Tibial nerve (tissue), 4 donors: Measurements from ENCODE around the gene ATP9B. TPM values are rescaled to one million over a fixed set of nuclear protein-coding genes. Genes with fewer than 3 reads are reported as not detected.
A peak's percentile ranks its signal among the peaks of the same experiment; 100 is the strongest.

Experiments
- DNase-seq, 2 donors: peaks; one replicate each; pipeline ENCODE4 v3.0.0-alpha.2; 2019; ENCODE audit warnings: low spot score in 2 of 2
- H3K27ac ChIP-seq, 4 donors: fragments of 200-600 bp; sonication (generic) in 3 of 4; one replicate each; pipeline ENCODE4 v1.5.1; 2017 to 2019; ENCODE audit warnings: mild to moderate bottlenecking in 1 of 4
- H3K27me3 ChIP-seq, 2 donors: fragments of 200-600 bp; sonication (generic) in 1 of 2; one replicate each; pipeline versions ENCODE4 v1.5.1 to v1.6.0; 2017 to 2019
- H3K36me3 ChIP-seq, 3 donors: fragments of 200-600 bp; sonication (generic); one replicate each; pipeline ENCODE4 v1.5.1; 2018 to 2019
- H3K4me1 ChIP-seq, 4 donors: fragments of 200-600 bp; sonication (generic) in 3 of 4; one replicate each; pipeline ENCODE4 v1.5.1; 2017 to 2019
- H3K4me3 ChIP-seq, 4 donors: fragments of 200-600 bp; sonication (generic) in 3 of 4; one replicate each; pipeline ENCODE4 v1.5.1; 2017 to 2019; ENCODE audit warnings: mild to moderate bottlenecking in 1 of 4, moderate library complexity in 1 of 4
- H3K9me3 ChIP-seq, 4 donors: fragments of 200-600 bp; sonication (generic) in 3 of 4; one replicate each; pipeline ENCODE4 v1.5.1; 2017 to 2019
- EP300 ChIP-seq, 2 donors: sonication (generic); formaldehyde crosslinking; IDR thresholded peaks; one replicate each; pipeline ENCODE4 v1.6.1; 2017; ENCODE audit warnings: antibody characterized with exemption in 2 of 2, mild to moderate bottlenecking in 1 of 2
- POLR2A ChIP-seq, 2 donors: fragments of 450-650 bp; IDR thresholded peaks; one replicate each; pipeline ENCODE4 v1.6.1; 2017; ENCODE audit warnings: antibody characterized with exemption in 2 of 2, mild to moderate bottlenecking in 2 of 2, moderate library complexity in 2 of 2
- WGBS, 2 donors: methylation state at CpG; one replicate each; pipeline ENCODE4 v1.1.5; 2018; 5-methylcytosine and 5-hydroxymethylcytosine counted together
- total RNA-seq, 4 donors: library from RNA; depleted of rRNA; stranded (reverse); fragments of >200 nt; gene quantifications; one replicate each; pipeline ENCODE4 v1.1.0, GENCODE V29; 2016
- TF ChIP-seq, protein P1 (sequence below), 5 experiments: fragments of 200-600 bp in 3 of 5; fragments of 450-650 bp in 2 of 5; sonication (generic) in 3 of 5; IDR thresholded peaks; one replicate each; pipeline ENCODE4 v1.5.1; 2016 to 2019; ENCODE audit warnings: antibody characterized with exemption in 5 of 5, mild to moderate bottlenecking in 3 of 5, moderate library complexity in 2 of 5

Gene ATP9B
- total RNA-seq, 4 donors from 2014 or later, result 56.9 to 68.7 (median 59.8) TPM

DNA sequence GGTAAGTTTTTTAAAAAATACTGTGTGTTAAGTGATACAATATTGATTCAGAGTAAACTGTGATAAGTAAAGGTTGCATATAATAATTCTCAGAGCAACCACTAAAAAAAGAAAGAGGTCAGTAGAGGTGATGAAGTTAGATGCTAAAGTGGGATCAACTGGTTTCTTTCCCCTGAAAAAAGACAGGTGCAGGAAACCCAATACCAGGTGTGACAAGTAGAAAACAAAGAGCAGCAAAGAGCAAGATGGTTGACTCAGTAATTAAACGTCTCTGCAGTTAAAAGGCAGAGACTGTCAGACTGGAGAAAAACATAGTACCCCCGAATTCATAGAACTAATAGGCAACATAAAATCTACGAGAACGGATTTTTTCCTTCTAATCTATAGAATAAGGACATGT lies 128.3 kb downstream of the ATP9B start:
- H3K4me1 ChIP-seq, result no peaks in the 10 kb centered on the region
- WGBS, 2 donors, result 86 to 90% methylated on average over 4 of the region's 4 CpGs
- H3K27me3 ChIP-seq, result no peaks in the 10 kb centered on the region
- TF ChIP-seq EP300 (IDR thresholded peaks at IDR 0.05), result no peak
- TF ChIP-seq POLR2A (IDR thresholded peaks at IDR 0.05), result no peak
- TF ChIP-seq, protein P1, sequence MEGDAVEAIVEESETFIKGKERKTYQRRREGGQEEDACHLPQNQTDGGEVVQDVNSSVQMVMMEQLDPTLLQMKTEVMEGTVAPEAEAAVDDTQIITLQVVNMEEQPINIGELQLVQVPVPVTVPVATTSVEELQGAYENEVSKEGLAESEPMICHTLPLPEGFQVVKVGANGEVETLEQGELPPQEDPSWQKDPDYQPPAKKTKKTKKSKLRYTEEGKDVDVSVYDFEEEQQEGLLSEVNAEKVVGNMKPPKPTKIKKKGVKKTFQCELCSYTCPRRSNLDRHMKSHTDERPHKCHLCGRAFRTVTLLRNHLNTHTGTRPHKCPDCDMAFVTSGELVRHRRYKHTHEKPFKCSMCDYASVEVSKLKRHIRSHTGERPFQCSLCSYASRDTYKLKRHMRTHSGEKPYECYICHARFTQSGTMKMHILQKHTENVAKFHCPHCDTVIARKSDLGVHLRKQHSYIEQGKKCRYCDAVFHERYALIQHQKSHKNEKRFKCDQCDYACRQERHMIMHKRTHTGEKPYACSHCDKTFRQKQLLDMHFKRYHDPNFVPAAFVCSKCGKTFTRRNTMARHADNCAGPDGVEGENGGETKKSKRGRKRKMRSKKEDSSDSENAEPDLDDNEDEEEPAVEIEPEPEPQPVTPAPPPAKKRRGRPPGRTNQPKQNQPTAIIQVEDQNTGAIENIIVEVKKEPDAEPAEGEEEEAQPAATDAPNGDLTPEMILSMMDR (IDR thresholded peaks at IDR 0.05), result no peak
- no peak overlapping the region for H3K4me3 ChIP-seq
- no peak for DNase-seq
- H3K9me3 ChIP-seq, result no peaks in the 10 kb centered on the region
- H3K36me3 ChIP-seq, result peaks cover 0 to 30% (median 0%) of the 10 kb centered on the region in 3 donors
- H3K27ac ChIP-seq, result no peak overlapping the region

DNA sequence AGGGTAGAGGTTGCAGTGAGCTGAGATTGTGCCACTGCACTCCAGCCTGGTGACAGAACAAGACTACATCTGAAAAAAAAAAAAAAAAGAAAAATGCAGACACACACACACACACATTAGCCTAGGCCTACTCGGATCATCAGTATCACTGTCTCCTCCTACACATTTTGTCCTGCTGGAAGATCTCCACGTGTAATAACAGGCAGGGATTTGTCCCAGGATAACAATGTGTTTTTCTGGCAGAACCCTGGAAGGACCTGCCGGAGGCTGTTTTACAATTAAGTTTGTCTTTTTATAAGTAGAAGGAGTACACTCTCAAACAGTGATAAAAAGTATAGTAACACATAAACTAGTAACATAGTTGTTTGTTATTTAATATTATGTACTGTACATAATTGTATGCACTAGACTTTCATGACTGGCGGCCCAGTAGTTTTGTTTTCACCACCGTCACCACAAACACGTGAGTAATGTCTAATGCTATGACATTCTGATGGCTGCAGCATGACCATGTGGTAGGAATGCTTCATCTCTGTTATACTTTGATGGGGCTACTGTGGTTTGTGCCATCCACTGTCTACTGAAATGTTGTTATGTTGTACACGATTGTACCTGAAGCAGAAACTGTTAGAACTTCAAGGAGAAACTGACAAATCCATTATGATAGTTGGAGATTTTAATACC lies 130.6 kb downstream of the ATP9B start:
- H3K4me3 ChIP-seq, result no peak overlapping the region
- no peaks in the 10 kb centered on the region for H3K27me3 ChIP-seq
- no peak for TF ChIP-seq POLR2A (IDR thresholded peaks at IDR 0.05)
- TF ChIP-seq, protein P1 (IDR thresholded peaks at IDR 0.05), result no peak
- TF ChIP-seq EP300 (IDR thresholded peaks at IDR 0.05), result no peak
- H3K27ac ChIP-seq, result no peak overlapping the region
- H3K4me1 ChIP-seq, result peaks cover 0 to 5% (median 0%) of the 10 kb centered on the region in 4 donors
- H3K36me3 ChIP-seq, result peaks cover 0 to 14% (median 0%) of the 10 kb centered on the region in 3 donors
- DNase-seq, result no peak
- 50 to 55% methylated on average over 7 of the region's 7 CpGs for WGBS, 2 donors
- no peaks in the 10 kb centered on the region for H3K9me3 ChIP-seq

DNA sequence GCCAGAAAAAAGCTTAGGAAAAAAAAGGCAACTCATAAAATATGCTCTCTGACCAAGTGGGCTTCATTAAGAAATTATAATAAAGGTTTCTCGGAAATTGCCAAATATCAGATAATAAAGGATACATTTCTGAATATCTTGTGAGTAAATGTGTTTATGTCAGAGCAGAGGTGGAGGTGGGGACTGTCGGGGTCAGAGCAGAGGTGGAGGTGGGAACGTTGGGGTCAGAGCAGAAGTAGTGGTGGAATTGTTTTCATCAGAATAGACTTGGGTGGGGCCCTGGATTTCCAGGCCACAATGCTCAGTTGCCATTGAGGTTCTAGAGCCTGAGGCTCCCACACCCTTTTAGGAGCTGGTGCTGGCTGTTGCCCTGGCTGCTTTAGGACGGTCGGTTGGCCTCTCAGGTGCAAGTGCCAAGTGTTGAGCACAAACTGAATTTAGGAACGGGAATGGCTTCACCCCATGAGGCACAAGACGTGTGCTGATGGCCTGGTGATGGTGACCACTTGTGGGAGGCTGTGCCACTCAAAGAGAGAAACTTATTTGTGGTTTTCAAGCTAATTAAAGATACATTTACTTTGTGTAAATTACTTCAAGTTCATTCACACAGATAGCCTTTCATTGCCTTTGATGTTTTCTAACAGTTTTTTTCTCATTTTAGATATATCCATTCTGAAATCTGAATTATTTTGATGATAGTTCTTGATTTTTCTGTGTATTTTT lies 131.5 kb downstream of the ATP9B start:
- Histone ChIP-seq H3K4me1 (peaks cover 0 to 5% (median 0%) of the 10 kb centered on the region in 4 donors), H3K36me3 (peaks cover 0 to 6% (median 0%) of the 10 kb centered on the region in 3 donors), H3K9me3 (no peaks in the 10 kb centered on the region), H3K27me3 (no peaks in the 10 kb centered on the region), H3K27ac (no peak overlapping the region), H3K4me3 (no peak overlapping the region)
- peak in 1 of 2 donors; percentile 39 for DNase-seq
- TF ChIP-seq, protein P1 (IDR thresholded peaks at IDR 0.05), result no peak
- TF ChIP-seq EP300 (IDR thresholded peaks at IDR 0.05) (no peak), POLR2A (IDR thresholded peaks at IDR 0.05) (no peak)
- WGBS, 2 donors, result 85 to 87% methylated on average over 7 of the region's 7 CpGs

DNA sequence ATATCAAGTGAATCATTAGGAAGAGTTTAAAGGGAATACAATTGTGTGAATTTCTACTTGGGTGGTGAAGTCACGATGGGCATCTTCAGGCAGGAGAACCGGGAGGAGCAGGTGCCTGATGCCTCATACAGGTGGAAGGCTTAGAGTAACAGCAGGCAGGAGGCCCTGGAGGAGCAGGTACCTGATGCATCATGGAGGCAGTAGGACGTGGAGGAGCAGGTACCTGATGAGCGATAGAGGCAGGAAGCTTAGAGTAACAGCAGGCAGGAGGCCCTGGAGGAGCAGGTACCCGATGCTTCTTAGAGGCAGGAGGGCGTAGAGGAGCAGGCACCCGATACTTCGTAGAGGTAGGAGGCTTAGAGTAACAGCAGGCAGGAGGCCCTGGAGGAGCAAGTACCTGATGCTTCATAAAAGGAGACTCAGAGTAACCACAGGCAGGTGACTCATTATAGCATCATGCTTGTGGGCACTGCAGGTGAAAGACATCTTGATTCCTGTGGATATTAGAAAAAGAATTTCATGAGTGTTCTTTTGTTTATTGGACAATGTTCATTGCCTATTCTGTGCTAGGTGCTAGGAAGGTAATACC lies 133.9 kb downstream of the ATP9B start:
- Histone ChIP-seq H3K27me3 (no peaks in the 10 kb centered on the region), H3K4me3 (no peak overlapping the region), H3K4me1 (peaks cover 0 to 5% (median 0%) of the 10 kb centered on the region in 4 donors), H3K9me3 (no peaks in the 10 kb centered on the region), H3K36me3 (peaks cover 0 to 15% (median 0%) of the 10 kb centered on the region in 3 donors), H3K27ac (no peak overlapping the region)
- 95 to 97% methylated on average over 8 of the region's 8 CpGs for WGBS, 2 donors
- TF ChIP-seq EP300 (IDR thresholded peaks at IDR 0.05) (no peak), POLR2A (IDR thresholded peaks at IDR 0.05) (no peak)
- TF ChIP-seq, protein P1 (IDR thresholded peaks at IDR 0.05), result no peak
- DNase-seq, result no peak
